Erythroblast (primary cell): ENCODE data around the gene PHACTR2.

ENCODE experiments used
- GATA1 ChIP-seq: IDR thresholded peaks from 2 replicates; pipeline ENCODE4 v1.6.1; 2011; ENCODE audit warnings: low read depth, mild to moderate bottlenecking, control low read depth, low read length, moderate library complexity
- POLR2A ChIP-seq: IDR thresholded peaks from 2 replicates; pipeline ENCODE4 v1.6.1; 2011; ENCODE audit warnings: mild to moderate bottlenecking, low read length

- TF ChIP-seq POLR2A: no peak
- no peak for TF ChIP-seq GATA1
These were observed 12.1 kb downstream of the PHACTR2 start for GRCh38 chr6:143689852-143690251.
